ENCODE measurements around the gene THEM4. TPM values are rescaled to one million over a fixed set of nuclear protein-coding genes. Genes with fewer than 3 reads are reported as not detected.

The THEM4 gene
- total RNA-seq, 1 experiment from 2014 or later: 87.8 TPM

Small RNAs within 50 kb of the gene (small RNA-seq; reads per million reads assigned to genes)
- gene RF00019: not detected

Other genes starting within 250 kb of the THEM4 start
- not detected in 2 replicates for gene CELF3, start 192.7 kb downstream of the THEM4 start, total RNA-seq (2014; rRNA removed; shearing (Covaris generic); ENCODE audit: low replicate concordance)
- gene RIIAD1, start 188.0 kb downstream of the THEM4 start, total RNA-seq (2014; rRNA removed; shearing (Covaris generic); ENCODE audit: low replicate concordance): not detected in 2 replicates
- gene MRPL9, start 146.0 kb downstream of the THEM4 start, total RNA-seq (2014; rRNA removed; shearing (Covaris generic); ENCODE audit: low replicate concordance): 76.8 and 147 TPM in 2 replicates
- gene TDRKH, start 119.0 kb downstream of the THEM4 start, total RNA-seq (2014; rRNA removed; shearing (Covaris generic); ENCODE audit: low replicate concordance): 5.6 and 5.9 TPM in 2 replicates
- 0.07 TPM in 1 of 2 replicates, not detected in the other for gene LINGO4, start 104.1 kb downstream of the THEM4 start, total RNA-seq (2014; rRNA removed; shearing (Covaris generic); ENCODE audit: low replicate concordance)
- gene RORC, start 77.7 kb downstream of the THEM4 start, total RNA-seq (2014; rRNA removed; shearing (Covaris generic); ENCODE audit: low replicate concordance): not detected in 2 replicates
- not detected in 2 replicates for gene C2CD4D, start 69.7 kb downstream of the THEM4 start, total RNA-seq (2014; rRNA removed; shearing (Covaris generic); ENCODE audit: low replicate concordance)
- gene THEM5, start 55.8 kb downstream of the THEM4 start, total RNA-seq (2014; rRNA removed; shearing (Covaris generic); ENCODE audit: low replicate concordance): not detected in 2 replicates
- 0.56 and 4.2 TPM in 2 replicates for gene S100A10, start 84.3 kb upstream of the THEM4 start, total RNA-seq (2014; rRNA removed; shearing (Covaris generic); ENCODE audit: low replicate concordance)
- 68.5 and 155 TPM in 2 replicates for gene S100A11, start 127.5 kb upstream of the THEM4 start, total RNA-seq (2014; rRNA removed; shearing (Covaris generic); ENCODE audit: low replicate concordance)
- not detected in 2 replicates for gene TCHHL1, start 179.6 kb upstream of the THEM4 start, total RNA-seq (2014; rRNA removed; shearing (Covaris generic); ENCODE audit: low replicate concordance)
- gene TCHH, start 205.9 kb upstream of the THEM4 start, total RNA-seq (2014; rRNA removed; shearing (Covaris generic); ENCODE audit: low replicate concordance): not detected in 2 replicates
- gene RPTN, start 249.7 kb upstream of the THEM4 start, total RNA-seq (2014; rRNA removed; shearing (Covaris generic); ENCODE audit: low replicate concordance): not detected in 2 replicates